Activated CD8-positive, alpha-beta memory T cell treated with anti-CD3 and anti-CD28 coated beads for 1 hour (primary cell): Measurements from ENCODE around the gene SLC9A7.
"Not testable (repeated sequence)": the region's sequence is repeated elsewhere in the genome, so short reads cannot be mapped to it uniquely, and the experiment has no call there.

Experiments
- DNase-seq, 2 donors: peaks; one replicate each; pipeline ENCODE4 v3.0.0-alpha.2; 2020; ENCODE audit warnings: low read depth in 1 of 2; ENCODE audit errors: extremely low read depth in 1 of 2

SLC9A7 gene

GRCh38 chrX:46758956-46759644 lies at the start of gene SLC9A7:
Gene SLC9A7 (minus strand): TSS chrX:46759118. CDS start chrX:46759029, 89 bp downstream.
- DNase-seq: peak; percentile 22 to 59

DNA sequence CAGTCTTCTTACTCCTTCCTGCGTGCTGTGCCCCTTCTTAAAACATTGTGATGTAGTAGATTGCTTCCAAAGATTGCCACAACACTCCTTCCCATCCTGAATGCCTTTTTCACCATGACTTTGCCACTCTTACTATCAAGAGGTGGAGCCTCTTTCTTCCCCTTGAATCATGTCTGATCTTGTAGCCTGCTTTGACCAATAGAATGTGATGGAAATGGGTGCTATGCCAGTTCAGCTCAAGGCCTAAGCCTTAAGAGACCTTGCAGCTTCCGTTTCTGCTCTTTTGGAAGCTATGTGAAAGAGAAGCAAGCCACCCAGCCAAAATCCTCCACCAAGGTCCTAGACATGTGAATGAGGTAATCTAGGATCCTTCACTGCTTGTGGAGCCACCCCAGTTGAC lies 46.4 kb upstream of the SLC9A7 start:
- no peak for DNase-seq

GRCh38 chrX:46803140-46803539 lies 44.2 kb upstream of the SLC9A7 start:
- DNase-seq: no peak

DNA sequence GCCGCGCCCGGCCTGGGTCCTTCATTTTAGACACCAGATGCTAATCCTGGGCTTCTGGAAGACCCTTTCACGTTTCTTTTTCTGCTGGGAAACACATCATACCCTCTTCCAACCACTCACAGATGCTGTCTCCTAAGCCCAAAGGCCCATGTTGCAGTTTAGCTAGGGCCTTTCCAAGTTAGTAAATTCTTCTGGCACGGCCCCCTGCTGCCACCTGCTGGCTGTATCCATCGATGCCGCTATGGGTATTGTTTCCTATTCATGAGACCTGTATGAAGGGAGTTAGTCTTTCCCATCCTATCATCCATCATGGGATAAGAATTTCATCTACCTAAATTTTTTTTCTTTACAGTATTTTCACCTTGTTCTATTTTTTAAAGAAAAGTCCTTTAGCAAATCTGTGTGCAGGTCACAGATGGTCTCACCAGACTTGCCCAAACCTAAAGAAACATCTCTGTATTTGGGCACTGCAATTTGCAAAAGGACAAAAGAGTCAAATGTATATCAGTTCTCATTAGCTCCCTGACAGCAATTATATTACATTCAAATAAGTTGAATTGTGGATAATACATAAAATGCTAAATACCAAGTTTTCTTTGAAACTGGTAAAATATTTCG lies 37.8 kb upstream of the SLC9A7 start:
- DNase-seq: peak; percentile 21 to 46

GRCh38 chrX:46793386-46794143 lies 34.6 kb upstream of the SLC9A7 start:
- DNase-seq: no peak

GRCh38 chrX:46792810-46793188 lies 33.9 kb upstream of the SLC9A7 start:
- DNase-seq: no peak

DNA sequence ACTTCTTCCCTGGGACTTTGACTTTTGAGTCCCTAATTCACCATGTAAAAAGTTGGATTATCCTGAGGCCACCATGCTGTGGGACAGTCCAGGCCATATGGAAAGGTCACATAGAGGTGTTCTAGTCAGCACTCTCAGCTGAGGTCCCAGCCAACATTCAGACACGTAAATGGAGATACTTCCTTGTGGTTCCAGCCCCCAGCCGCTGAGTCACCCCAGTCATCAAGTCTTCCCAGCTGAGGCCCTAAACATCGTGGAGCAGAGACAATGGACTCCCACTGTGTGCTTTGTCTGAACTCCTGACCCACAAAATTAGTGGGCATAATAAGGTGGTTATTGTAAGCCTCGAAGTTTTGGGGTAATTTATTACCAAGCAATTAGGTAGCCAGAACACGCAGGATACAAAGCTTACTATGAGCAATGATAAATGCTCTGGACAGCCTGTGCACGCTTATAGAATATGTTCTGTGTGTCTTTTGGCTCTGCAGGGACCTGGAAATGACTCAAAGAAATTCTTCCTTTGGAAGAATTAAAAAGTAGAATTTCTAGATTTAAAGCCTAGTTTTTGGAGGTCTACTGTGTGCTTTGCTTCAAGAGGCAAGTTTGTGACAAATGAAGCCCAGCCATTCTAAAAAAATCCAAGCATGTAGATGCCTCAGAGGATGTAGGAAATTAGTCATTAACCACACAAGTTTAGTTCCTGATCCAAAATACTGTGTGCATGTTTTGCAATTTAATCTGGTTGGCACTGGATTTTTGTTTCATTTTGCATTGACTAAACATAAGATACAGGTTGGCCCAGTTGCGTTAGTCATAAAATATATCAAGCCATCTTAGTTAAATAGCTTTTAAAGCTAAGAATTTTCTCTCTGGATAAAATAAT lies 33.2 kb upstream of the SLC9A7 start:
- no peak for DNase-seq

- DNase-seq: no peak
Measured at GRCh38 chrX:46788902-46789301, 30.0 kb upstream of the SLC9A7 start.

DNA sequence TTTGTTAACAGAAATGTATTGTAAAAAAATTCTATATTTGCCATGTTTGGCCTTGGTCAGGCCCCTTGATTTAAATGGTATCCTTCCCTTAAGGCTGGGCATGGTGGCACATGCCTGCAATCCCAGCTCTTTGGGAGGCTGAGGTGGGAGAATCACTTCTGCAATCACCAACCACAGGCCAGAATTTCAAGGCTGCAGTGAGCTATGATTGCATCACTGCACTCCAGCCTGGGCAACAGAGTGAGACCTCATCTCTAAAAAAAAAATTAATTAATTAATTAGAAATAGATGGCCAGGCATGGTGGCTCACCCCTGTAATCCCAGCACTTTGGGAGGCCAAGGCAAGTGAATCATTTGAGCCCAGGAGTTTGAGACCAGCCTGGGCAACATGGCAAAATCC lies 25.5 kb upstream of the SLC9A7 start:
- DNase-seq: not testable (repeated sequence)

- DNase-seq: no peak
Measured at GRCh38 chrX:46782034-46782433, 23.1 kb upstream of the SLC9A7 start.

DNA sequence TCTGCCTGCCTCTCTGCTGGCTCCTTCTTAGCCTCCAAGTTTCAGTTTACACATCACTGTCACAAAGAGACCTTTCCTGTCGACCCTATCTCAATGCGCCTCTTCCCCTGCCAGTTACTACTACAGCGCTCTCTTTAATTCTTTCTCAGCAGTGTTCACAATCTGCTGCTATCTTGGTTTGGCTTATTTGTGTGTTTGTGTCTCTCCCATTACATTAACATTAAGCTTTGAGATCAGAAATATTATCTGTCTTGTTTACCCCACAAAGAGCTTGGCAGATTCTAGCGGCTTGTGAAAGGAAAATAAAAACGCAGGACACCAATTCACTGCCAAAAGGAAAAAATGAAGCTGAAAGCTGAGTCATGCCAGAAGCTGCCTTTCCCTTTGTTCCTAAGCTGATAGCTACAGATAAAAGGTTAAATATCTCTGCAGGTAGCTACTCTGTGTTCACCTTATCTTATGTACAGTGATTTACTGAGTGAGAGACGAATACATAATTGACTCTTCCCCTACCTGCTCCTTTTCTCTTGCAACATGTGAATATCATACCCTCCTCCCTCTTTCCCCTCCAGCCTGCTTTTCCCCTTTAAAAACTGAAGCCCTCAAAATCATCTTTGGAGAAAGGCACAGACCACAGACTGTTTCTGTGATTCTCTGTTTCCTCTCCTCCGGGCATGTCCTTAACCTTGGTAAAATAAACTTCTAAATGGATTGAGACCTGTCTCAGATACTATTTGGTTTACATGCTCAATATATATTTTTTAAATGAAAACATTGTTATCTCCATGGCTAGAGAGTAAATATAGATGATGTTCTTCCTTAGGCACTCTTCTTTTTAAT lies 19.3 kb upstream of the SLC9A7 start:
- DNase-seq: no peak

DNA sequence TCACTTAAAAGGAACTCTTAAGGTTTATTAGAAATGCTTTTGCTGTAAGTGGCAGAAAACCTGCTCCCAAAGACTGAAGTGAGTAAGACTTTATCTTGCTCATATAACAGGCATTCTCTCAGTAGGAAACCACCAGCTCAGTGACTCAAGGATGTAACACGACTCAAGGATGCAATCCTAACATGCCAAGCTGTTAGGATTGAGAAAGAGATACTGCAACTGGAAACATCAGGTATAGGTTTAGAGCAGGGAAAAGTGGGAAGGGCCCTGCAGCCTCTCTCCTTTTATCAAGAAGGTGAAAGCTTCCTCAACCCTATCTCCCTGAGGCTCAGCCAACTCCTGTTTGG lies 11.9 kb upstream of the SLC9A7 start:
- no peak for DNase-seq

DNA sequence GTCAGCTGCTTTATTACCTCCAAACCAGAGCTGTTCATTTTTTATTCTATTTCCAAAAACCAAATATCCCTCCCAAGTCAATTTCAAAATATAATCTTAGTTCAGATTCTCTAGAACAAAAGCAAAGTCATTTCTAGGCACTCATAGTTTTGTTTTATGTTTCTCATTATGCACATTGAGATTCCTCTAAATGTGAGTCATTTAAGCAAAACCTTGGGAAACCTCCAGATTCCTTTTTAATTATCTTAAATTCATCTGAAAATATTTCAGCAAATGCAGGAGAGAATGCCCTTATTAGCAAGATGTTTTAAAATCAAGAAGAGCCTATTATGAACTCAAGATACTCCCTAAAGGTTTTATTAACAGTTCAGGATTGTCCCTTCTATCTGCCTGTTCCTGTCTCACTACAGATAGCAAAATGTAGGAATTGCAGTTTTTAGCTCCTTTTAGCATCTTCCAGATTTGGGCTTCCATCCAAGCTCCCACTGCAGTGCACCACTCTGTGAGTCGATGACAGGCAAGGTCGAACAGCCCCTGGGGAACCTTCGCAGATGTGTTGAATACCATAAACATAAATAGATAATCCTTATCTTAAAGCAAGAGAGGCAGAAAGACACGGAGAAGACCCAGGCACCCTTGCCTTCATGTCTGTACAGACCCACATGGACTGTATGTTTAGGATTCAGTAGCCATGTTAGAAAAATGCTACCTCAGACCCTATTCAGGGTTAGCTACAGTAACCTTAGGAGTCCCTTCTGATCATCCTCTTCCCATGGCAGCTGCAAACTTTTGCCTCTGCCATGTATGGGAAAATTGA lies 11.3 kb upstream of the SLC9A7 start:
- no peak for DNase-seq

GRCh38 chrX:46762963-46763362 lies 4.0 kb upstream of the SLC9A7 start:
- no peak for DNase-seq

DNA sequence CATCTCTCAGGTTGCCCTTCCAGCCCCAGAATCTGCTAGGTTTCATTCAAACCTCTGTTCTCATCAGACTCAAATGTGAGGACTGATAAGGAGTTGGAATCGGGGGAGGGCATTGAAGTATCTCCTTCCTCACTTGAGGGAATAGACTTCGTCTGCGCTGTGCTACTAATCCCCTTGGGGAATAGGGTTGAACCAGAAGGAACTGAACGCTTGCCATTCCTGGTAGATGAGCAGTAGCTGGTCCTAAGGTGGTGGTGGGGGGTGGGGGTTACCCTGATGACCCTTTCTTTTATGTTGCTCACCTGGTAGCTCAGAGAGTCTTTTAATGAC lies 692 bp upstream of the SLC9A7 start:
- no peak for DNase-seq

DNA sequence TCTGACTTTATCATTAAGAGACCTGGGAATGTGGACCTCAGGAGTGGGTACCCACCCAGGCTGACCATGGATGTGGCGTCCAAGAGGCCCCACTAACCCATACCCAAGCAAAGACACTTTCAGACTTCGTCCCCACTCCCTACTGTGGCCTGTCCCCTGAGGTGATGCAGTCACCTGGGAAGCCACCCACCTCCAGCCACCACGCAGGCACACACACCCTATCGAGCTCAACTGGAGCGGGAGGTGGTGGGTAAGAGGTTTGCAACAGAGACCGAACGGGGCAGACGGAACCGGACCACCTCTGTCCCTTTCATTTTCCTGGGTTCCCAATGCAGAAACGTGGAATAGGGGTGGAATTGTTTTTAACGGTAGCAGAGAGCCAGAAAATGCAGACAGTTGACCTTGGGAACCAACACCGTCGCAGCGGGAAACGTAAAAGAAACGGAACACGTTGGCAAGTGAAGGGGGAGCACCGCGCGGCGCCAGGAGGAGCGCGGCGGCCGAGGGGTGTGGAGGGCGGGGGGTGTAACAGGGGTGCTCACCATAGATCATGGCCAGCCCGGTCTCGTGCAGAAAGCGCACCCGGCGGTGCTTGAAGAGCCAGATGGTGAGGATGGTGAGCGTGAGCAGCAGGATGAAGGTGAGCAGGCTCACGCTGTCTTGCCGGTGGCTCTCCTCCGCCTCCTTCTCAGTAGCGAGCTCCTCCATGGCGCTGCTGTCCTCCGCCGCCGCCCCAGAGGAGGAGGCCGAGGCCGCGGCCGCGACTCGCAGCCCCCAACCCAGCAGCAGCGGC lies 559 bp downstream of the SLC9A7 start:
- DNase-seq: no peak

- no peak for DNase-seq
Measured at GRCh38 chrX:46757593-46757992, 1.3 kb downstream of the SLC9A7 start.

DNA sequence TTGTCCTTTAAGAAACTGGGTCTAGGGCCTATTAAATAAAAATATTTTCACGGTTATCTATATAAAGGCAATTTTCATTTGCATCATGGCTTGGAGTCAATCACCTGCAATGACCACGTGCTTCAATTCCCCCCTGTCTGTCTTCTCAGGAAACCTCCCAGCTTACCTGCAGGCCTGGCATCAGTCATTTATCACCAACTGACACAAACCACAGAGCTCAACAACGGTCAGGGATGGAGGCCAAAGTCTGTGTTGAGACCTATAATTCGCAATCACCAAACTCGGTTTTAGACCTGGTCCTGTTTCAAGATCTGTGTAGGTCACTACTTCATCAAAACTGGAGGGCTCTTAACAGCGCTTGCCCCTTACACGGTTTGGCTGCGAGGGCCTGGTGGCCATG lies 1.9 kb downstream of the SLC9A7 start:
- DNase-seq: no peak

- no peak for DNase-seq
Measured at GRCh38 chrX:46755671-46756070, 3.2 kb downstream of the SLC9A7 start.
